ENCODE measurements around the gene CAPN10.

- TF ChIP-seq SUZ12 (IDR thresholded peaks at IDR 0.05; ENCODE audit: extremely low read depth, insufficient read depth, insufficient read length) (no peak), ZNF274 (IDR thresholded peaks at IDR 0.05; ENCODE audit: low read depth, low read length) (no peak)
Measured at GRCh38 chr2:240631548-240632305, 45.2 kb downstream of the CAPN10 start.

Data from NT2/D1 (cell line).